HFFc6 (cell line): ENCODE results near the gene PHF24. TPM values are rescaled to one million over a fixed set of nuclear protein-coding genes. Genes with fewer than 3 reads are reported as not detected.
A peak's percentile ranks its signal among the peaks of the same experiment; 100 is the strongest.

Source experiments
- DNase-seq: peaks from one replicate; pipeline ENCODE4 v3.0.0-alpha.2; 2018
- H3K27ac Mint-ChIP-seq: 2 replicates; pipeline ENCODE4 v1.8.0; 2020; ENCODE audit warnings: mild to moderate bottlenecking, mixed read lengths
- H3K27me3 Mint-ChIP-seq: 2 replicates; pipeline ENCODE4 v1.8.0; 2021; ENCODE audit warnings: mild to moderate bottlenecking, moderate library complexity, mixed read lengths; ENCODE audit not compliant: insufficient read depth
- H3K36me3 Mint-ChIP-seq: 2 replicates; pipeline ENCODE4 v1.8.0; 2021; ENCODE audit warnings: low read depth, mixed read lengths
- H3K4me1 Mint-ChIP-seq: 2 replicates; pipeline ENCODE4 v1.8.0; 2020; ENCODE audit warnings: low read depth, mixed read lengths
- H3K4me3 Mint-ChIP-seq: 2 replicates; pipeline ENCODE4 v1.8.0; 2020; ENCODE audit warnings: mild to moderate bottlenecking, moderate library complexity, mixed read lengths
- H3K9me3 Mint-ChIP-seq: 2 replicates; pipeline ENCODE4 v1.8.0; 2020; ENCODE audit warnings: mild to moderate bottlenecking, mixed read lengths
- total RNA-seq, 6 experiments: library from RNA; stranded (reverse); fragmentation: NEBNext Ultra II Directional; extraction: Animal tissue kit (Norgen Biotek cat#: 25700); gene quantifications; 2 replicates in 1 of 6; 3 replicates in 5 of 6; pipeline ENCODE4 v1.2.3, GENCODE V29; 2021
- TF ChIP-seq, protein P1 (sequence below): fragments of 200-600 bp; sonication (generic); IDR thresholded peaks from 2 replicates; pipeline ENCODE4 v1.5.0; 2021; ENCODE audit warnings: antibody characterized with exemption, mild to moderate bottlenecking

PHF24 gene
- total RNA-seq, 6 experiments from 2014 or later: not detected

GRCh38 chr9:34992376-34992951, 34.4 kb downstream of the PHF24 start:
- peaks cover 25% of the 10 kb centered on the region for H3K36me3 Mint-ChIP-seq
- H3K9me3 Mint-ChIP-seq: no peaks in the 10 kb centered on the region
- peak overlapping the region; percentile 94 for H3K27ac Mint-ChIP-seq
- TF ChIP-seq, protein P1, sequence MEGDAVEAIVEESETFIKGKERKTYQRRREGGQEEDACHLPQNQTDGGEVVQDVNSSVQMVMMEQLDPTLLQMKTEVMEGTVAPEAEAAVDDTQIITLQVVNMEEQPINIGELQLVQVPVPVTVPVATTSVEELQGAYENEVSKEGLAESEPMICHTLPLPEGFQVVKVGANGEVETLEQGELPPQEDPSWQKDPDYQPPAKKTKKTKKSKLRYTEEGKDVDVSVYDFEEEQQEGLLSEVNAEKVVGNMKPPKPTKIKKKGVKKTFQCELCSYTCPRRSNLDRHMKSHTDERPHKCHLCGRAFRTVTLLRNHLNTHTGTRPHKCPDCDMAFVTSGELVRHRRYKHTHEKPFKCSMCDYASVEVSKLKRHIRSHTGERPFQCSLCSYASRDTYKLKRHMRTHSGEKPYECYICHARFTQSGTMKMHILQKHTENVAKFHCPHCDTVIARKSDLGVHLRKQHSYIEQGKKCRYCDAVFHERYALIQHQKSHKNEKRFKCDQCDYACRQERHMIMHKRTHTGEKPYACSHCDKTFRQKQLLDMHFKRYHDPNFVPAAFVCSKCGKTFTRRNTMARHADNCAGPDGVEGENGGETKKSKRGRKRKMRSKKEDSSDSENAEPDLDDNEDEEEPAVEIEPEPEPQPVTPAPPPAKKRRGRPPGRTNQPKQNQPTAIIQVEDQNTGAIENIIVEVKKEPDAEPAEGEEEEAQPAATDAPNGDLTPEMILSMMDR: no peak
- H3K4me1 Mint-ChIP-seq: peaks cover 89% of the 10 kb centered on the region
- DNase-seq: peak; percentile 78
- H3K27me3 Mint-ChIP-seq: peaks cover 11% of the 10 kb centered on the region
- peak overlapping the region; percentile 53 for H3K4me3 Mint-ChIP-seq

- Mint-ChIP-seq H3K4me1 (peaks cover 81% of the 10 kb centered on the region), H3K27me3 (peaks cover 11% of the 10 kb centered on the region), H3K4me3 (peak overlapping the region; percentile 37; the same call in 1 of the 2 replicates), H3K9me3 (no peaks in the 10 kb centered on the region), H3K36me3 (peaks cover 25% of the 10 kb centered on the region), H3K27ac (peak overlapping the region; percentile 94)
- TF ChIP-seq, protein P1: no peak
- DNase-seq: peak; percentile 17
Observed at GRCh38 chr9:34993502-34994259, 35.6 kb downstream of the PHF24 start.

DNA sequence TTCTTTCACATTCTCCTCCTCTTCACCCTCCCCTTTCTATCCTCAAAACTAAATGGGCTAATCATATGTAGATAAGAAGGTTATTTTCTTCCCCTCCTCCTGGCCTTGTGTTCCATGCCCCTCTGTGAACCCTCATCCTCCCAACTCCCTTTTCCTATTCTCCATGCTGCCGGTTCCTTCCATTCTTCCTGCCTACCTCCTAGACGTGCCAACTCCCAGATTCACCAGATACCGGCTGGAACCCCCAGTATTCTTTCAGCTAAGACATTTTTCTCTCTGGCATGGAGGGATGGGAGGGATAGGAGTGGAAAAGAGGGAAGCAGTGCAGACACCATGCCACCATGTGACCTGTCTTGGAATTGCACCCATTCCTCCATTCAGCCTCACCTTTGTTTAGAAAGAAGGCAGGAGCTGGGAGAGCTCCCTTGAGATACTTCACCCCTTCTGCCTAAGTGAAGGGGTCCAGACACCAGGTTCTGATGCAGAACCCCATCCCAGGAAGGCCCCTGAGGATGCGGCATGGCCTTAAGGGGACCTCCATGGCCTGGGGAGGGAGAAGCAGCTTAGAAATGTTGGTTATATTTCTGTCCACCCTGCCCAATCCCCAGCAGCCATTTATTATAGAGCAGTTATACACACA, 36.3 kb downstream of the PHF24 start:
- H3K36me3 Mint-ChIP-seq: peaks cover 25% of the 10 kb centered on the region
- DNase-seq: peak; percentile 39
- no peaks in the 10 kb centered on the region for H3K9me3 Mint-ChIP-seq
- peaks cover 74% of the 10 kb centered on the region for H3K4me1 Mint-ChIP-seq
- peak overlapping the region; percentile 94 for H3K27ac Mint-ChIP-seq
- TF ChIP-seq, protein P1: peak; percentile 84
- H3K4me3 Mint-ChIP-seq: peak overlapping the region; percentile 4; the same call in 1 of the 2 replicates
- H3K27me3 Mint-ChIP-seq: peaks cover 7% of the 10 kb centered on the region

DNA sequence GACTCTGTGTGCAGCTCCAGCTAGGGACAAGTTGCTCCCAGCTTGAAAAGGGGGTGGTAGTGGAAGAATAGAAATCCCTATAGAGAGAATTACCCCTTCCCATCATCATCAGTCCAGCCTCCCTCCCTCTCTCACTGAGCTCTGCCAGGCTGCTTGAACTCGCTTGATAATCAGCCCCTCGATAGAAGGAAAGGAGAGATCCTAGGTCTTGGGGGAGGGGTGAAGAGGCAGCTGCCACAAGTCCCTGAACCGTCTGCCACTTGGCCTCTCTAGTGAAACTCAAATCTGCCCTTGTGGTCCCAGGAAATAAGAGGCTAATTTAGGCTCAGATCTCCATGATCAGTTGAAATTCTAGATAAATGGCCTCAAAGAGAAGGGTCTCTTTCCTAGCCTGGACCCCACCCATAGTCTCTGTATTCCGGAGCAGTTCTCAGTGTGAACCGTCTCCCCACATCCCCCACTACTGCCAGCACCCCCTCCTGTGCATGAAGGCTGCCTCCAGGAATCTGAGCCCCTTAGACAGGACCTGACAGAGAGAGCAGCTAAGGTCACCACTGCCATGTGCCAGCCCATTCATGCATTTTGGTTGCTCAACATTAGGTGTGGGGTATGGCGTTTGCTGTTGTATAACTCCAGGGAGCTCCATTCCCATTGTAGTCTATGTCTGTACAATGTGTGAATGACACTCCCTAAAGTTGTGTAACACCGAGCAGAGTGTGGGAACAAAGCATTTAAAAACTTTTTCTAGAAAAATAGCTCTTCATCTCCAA, 37.0 kb downstream of the PHF24 start:
- peak overlapping the region; percentile 52 for H3K4me3 Mint-ChIP-seq
- peaks cover 6% of the 10 kb centered on the region for H3K27me3 Mint-ChIP-seq
- H3K4me1 Mint-ChIP-seq: peaks cover 77% of the 10 kb centered on the region
- H3K9me3 Mint-ChIP-seq: no peaks in the 10 kb centered on the region
- H3K36me3 Mint-ChIP-seq: peaks cover 25% of the 10 kb centered on the region
- H3K27ac Mint-ChIP-seq: peak overlapping the region; percentile 94
- TF ChIP-seq, protein P1: no peak
- peak; percentile 18 for DNase-seq

GRCh38 chr9:34995670-34996060, 37.6 kb downstream of the PHF24 start:
- peak overlapping the region; percentile 52; the same call in 1 of the 2 replicates for H3K4me3 Mint-ChIP-seq
- peaks cover 9% of the 10 kb centered on the region for H3K27me3 Mint-ChIP-seq
- peaks cover 78% of the 10 kb centered on the region for H3K4me1 Mint-ChIP-seq
- H3K27ac Mint-ChIP-seq: peak overlapping the region; percentile 94
- H3K36me3 Mint-ChIP-seq: peaks cover 25% of the 10 kb centered on the region
- TF ChIP-seq, protein P1: no peak
- H3K9me3 Mint-ChIP-seq: no peaks in the 10 kb centered on the region
- DNase-seq: peak; percentile 51
